ENCODE results near the gene SCUBE1. TPM values are rescaled to one million over a fixed set of nuclear protein-coding genes. Genes with fewer than 3 reads are reported as not detected.
A peak's percentile ranks its signal among the peaks of the same experiment; 100 is the strongest.

Gene SCUBE1
- polyA plus RNA-seq, 1 of the 3 experiments (the other 2 are of a cell fraction) = 0.56 TPM

GRCh38 chr22:43274595-43275240, 68.5 kb downstream of the SCUBE1 start:
- H3K9me2 ChIP-seq = no peaks in the 10 kb centered on the region
- H3K36me3 ChIP-seq (replicated peaks in 1 of 2; ENCODE audit: control insufficient read depth in 1 of 2, insufficient read depth in 2 of 2, low read length in 1 of 2) = no peaks in the 10 kb centered on the region
- no peaks in the 10 kb centered on the region for H4K20me1 ChIP-seq (ENCODE audit: insufficient read depth)
- no peaks in the 10 kb centered on the region for H3K79me2 ChIP-seq (ENCODE audit: insufficient read depth)
- 40% methylated on average over 1 of the region's 25 CpGs for WGBS (ENCODE audit: low lambda C conversion rate)
- POLR2A ChIA-PET = no interaction called here
- CTCF ChIA-PET = interaction anchor here (0.6 to 11.1 kb wide), 27 partner anchors 9 to 555 kb away, joined by 3 to 207 read pairs (median 5); partner anchors contain the start of gene SCUBE1
- H3K9ac ChIP-seq = no peak overlapping the region
- no peak for DNase-seq
- no peak overlapping the region for H3K4me2 ChIP-seq
- peaks cover 0 to 25% of the 10 kb centered on the region in 2 experiments; a peak in 1 of 4 replicates for H3K4me1 ChIP-seq (ENCODE audit: control insufficient read depth in 1 of 2, insufficient read depth in 2 of 2, low read depth in 1 of 2, low read length in 1 of 2)
- no peak overlapping the region for H3K4me3 ChIP-seq (ENCODE audit: low read depth in 2 of 2, low read length in 1 of 2)
- H3F3A ChIP-seq (replicated peaks; ENCODE audit: insufficient read depth) = no peaks in the 10 kb centered on the region
- H3K9me3 ChIP-seq = no peaks in the 10 kb centered on the region
- no peak overlapping the region for H2AFZ ChIP-seq (ENCODE audit: low read depth)
- no peaks in the 10 kb centered on the region for H3K27me3 ChIP-seq (ENCODE audit: insufficient read depth)
- TF ChIP-seq TAF1 (IDR thresholded peaks at IDR 0.05; ENCODE audit: borderline replicate concordance, low read depth, low read length) = no peak
- no peak for TF ChIP-seq FOXJ3 (CRISPR knock-in tag; IDR thresholded peaks at IDR 0.05)
- no peak for TF ChIP-seq MAX (IDR thresholded peaks at IDR 0.05; ENCODE audit: low read depth)
- no peak for TF ChIP-seq TEAD4 (IDR thresholded peaks at IDR 0.05; ENCODE audit: borderline replicate concordance, insufficient read depth)
- no peak overlapping the region; a peak in 1 of 4 replicates for H3K27ac ChIP-seq (ENCODE audit: low read depth in 2 of 2, low read length in 1 of 2)

GRCh38 chr22:43273902-43274484, 69.2 kb downstream of the SCUBE1 start:
- Histone ChIP-seq H4K20me1 (ENCODE audit: insufficient read depth) (no peaks in the 10 kb centered on the region), H3K27me3 (ENCODE audit: insufficient read depth) (no peaks in the 10 kb centered on the region), H3K9me2 (no peaks in the 10 kb centered on the region), H3F3A (replicated peaks; ENCODE audit: insufficient read depth) (no peaks in the 10 kb centered on the region), H3K9me3 (no peaks in the 10 kb centered on the region), H3K27ac (ENCODE audit: low read depth in 2 of 2, low read length in 1 of 2) (no peak overlapping the region), H3K9ac (no peak overlapping the region), H3K4me2 (no peak overlapping the region), H3K4me3 (ENCODE audit: low read depth in 2 of 2, low read length in 1 of 2) (no peak overlapping the region; a peak in 1 of 4 replicates), H2AFZ (ENCODE audit: low read depth) (no peak overlapping the region), H3K36me3 (replicated peaks in 1 of 2; ENCODE audit: control insufficient read depth in 1 of 2, insufficient read depth in 2 of 2, low read length in 1 of 2) (no peaks in the 10 kb centered on the region), H3K79me2 (ENCODE audit: insufficient read depth) (no peaks in the 10 kb centered on the region), H3K4me1 (ENCODE audit: control insufficient read depth in 1 of 2, insufficient read depth in 2 of 2, low read depth in 1 of 2, low read length in 1 of 2) (peaks cover 0 to 32% of the 10 kb centered on the region in 2 experiments; a peak in 1 of 4 replicates)
- ChIA-PET POLR2A (interaction anchor here (0.6 to 1.1 kb wide), 2 partner anchors 11 to 70 kb away, joined by 3 read pairs; no protein-coding TSS in a partner anchor), CTCF (interaction anchor here (0.6 to 11.1 kb wide), 33 partner anchors 10 to 556 kb away, joined by 3 to 207 read pairs (median 4); partner anchors contain the start of gene SCUBE1)
- DNase-seq = peak; percentile 78
- TF ChIP-seq CTCF (IDR thresholded peaks at IDR 0.05) (peak; percentile 54), SMC3 (IDR thresholded peaks at IDR 0.05; ENCODE audit: low read depth, low read length) (peak; percentile 73), GABPA (IDR thresholded peaks at IDR 0.05; ENCODE audit: low read depth) (no peak), IRF3 (IDR thresholded peaks at IDR 0.05; ENCODE audit: low read depth, low read length) (no peak), RAD21 (IDR thresholded peaks at IDR 0.05; ENCODE audit: low read length) (peak; percentile 86)
- WGBS (ENCODE audit: low lambda C conversion rate) = 15% methylated on average over 8 of the region's 9 CpGs

Measured in SK-N-SH (cell line).